DND-41 (cell line): Measurements from ENCODE around the gene AK1.
"Not testable (repeated sequence)": the region's sequence is repeated elsewhere in the genome, so short reads cannot be mapped to it uniquely, and the experiment has no call there.

Experiments
- ATAC-seq: fragments of 200-7000 bp; cut with Tn5 transposase; 3 replicates; pipeline ENCODE4 v1.9.1; 2021; ENCODE audit warnings: low read depth; ENCODE audit not compliant: insufficient read depth
- DNase-seq: peaks from one replicate; pipeline ENCODE4 v3.0.0-alpha.2; 2020
- H2AFZ ChIP-seq: 2 replicates; pipeline ENCODE4 v1.6.0; 2012; ENCODE audit warnings: low read depth, low read length
- H3K27ac ChIP-seq: 2 replicates; pipeline ENCODE4 v1.5.1; 2012; ENCODE audit warnings: low read length, inconsistent platforms
- H3K27me3 ChIP-seq: fragments of 200-600 bp; sonication (generic); 2 replicates; pipeline ENCODE4 v1.6.0; 2012; ENCODE audit warnings: low read length, mild to moderate bottlenecking, inconsistent platforms; ENCODE audit not compliant: insufficient read depth, poor library complexity
- H3K36me3 ChIP-seq: 2 replicates; pipeline ENCODE4 v1.5.1; 2012; ENCODE audit warnings: low read length, inconsistent platforms; ENCODE audit not compliant: insufficient read depth
- H3K4me1 ChIP-seq: 2 replicates; pipeline ENCODE4 v1.5.1; 2012; ENCODE audit warnings: mild to moderate bottlenecking, low read length; ENCODE audit not compliant: insufficient read depth
- H3K4me2 ChIP-seq: 2 replicates; pipeline ENCODE4 v1.6.0; 2012; ENCODE audit warnings: mild to moderate bottlenecking, moderate library complexity, low read length, inconsistent platforms; ENCODE audit not compliant: insufficient read depth
- H3K4me3 ChIP-seq, 2 experiments: fragments of 200-600 bp in 1 of 2; shearing (Covaris generic) in 1 of 2; 2 replicates each; pipeline ENCODE4 v1.5.1; 2012 to 2016; ENCODE audit warnings: inconsistent platforms in 2 of 2, low read length in 2 of 2, mild to moderate bottlenecking in 2 of 2, low read depth in 1 of 2, moderate library complexity in 1 of 2
- H3K79me2 ChIP-seq: 2 replicates; pipeline ENCODE4 v1.6.0; 2012; ENCODE audit warnings: low read length, inconsistent platforms; ENCODE audit not compliant: insufficient read depth
- H3K9ac ChIP-seq: 2 replicates; pipeline ENCODE4 v1.6.0; 2012; ENCODE audit warnings: low read depth, mild to moderate bottlenecking, inconsistent platforms, low read length, moderate library complexity
- H3K9me3 ChIP-seq: 2 replicates; pipeline ENCODE4 v1.5.1; 2012; ENCODE audit warnings: low read length, moderate library complexity, mild to moderate bottlenecking, inconsistent platforms; ENCODE audit not compliant: insufficient read depth, severe bottlenecking
- H4K20me1 ChIP-seq: 2 replicates; pipeline ENCODE4 v1.6.0; 2012; ENCODE audit warnings: low read length; ENCODE audit not compliant: insufficient read depth
- CTCF ChIP-seq: IDR thresholded peaks from 2 replicates; pipeline ENCODE4 v1.5.1; 2012; ENCODE audit warnings: borderline replicate concordance, low read length, moderate library complexity, mild to moderate bottlenecking; ENCODE audit not compliant: poor library complexity, severe bottlenecking; ENCODE audit errors: extremely low read depth
- EZH2 ChIP-seq: IDR thresholded peaks from 3 replicates; pipeline ENCODE4 v1.6.1; 2012; ENCODE audit warnings: borderline replicate concordance, low read depth, mild to moderate bottlenecking, moderate library complexity, low read length, inconsistent platforms; ENCODE audit not compliant: severe bottlenecking

AK1 gene

GRCh38 chr9:127838375-127839078 is 38.9 kb downstream of the AK1 start:
- ATAC-seq (no peak), DNase-seq (no peak)
- no peak for TF ChIP-seq CTCF
- no peak for TF ChIP-seq EZH2
- no peak overlapping the region for H3K4me2 ChIP-seq
- no peaks in the 10 kb centered on the region for H3K27me3 ChIP-seq
- H4K20me1 ChIP-seq: no peaks in the 10 kb centered on the region
- H3K9me3 ChIP-seq: no peaks in the 10 kb centered on the region
- no peak overlapping the region for H2AFZ ChIP-seq
- H3K36me3 ChIP-seq: no peaks in the 10 kb centered on the region
- H3K27ac ChIP-seq: no peak overlapping the region
- H3K9ac ChIP-seq: no peak overlapping the region
- no peaks in the 10 kb centered on the region for H3K4me1 ChIP-seq
- H3K4me3 ChIP-seq: no peak overlapping the region
- no peaks in the 10 kb centered on the region for H3K79me2 ChIP-seq

- no peaks in the 10 kb centered on the region for H3K9me3 ChIP-seq
- H3K36me3 ChIP-seq: no peaks in the 10 kb centered on the region
- no peaks in the 10 kb centered on the region for H3K4me1 ChIP-seq
- no peak for DNase-seq
- no peak overlapping the region for H3K4me2 ChIP-seq
- no peak overlapping the region for H3K4me3 ChIP-seq
- TF ChIP-seq EZH2: no peak
- TF ChIP-seq CTCF: no peak
- H2AFZ ChIP-seq: no peak overlapping the region
- H3K27me3 ChIP-seq: no peaks in the 10 kb centered on the region
- H3K27ac ChIP-seq: no peak overlapping the region
- no peak for ATAC-seq
- no peaks in the 10 kb centered on the region for H4K20me1 ChIP-seq
- no peaks in the 10 kb centered on the region for H3K79me2 ChIP-seq
- H3K9ac ChIP-seq: no peak overlapping the region
These were observed 40.1 kb downstream of the AK1 start for GRCh38 chr9:127837346-127837745.

- not testable (repeated sequence) for H3K4me2 ChIP-seq, DNase-seq, H3K36me3 ChIP-seq, H3K27ac ChIP-seq, ATAC-seq, H3K4me3 ChIP-seq, H3K9me3 ChIP-seq, H3K9ac ChIP-seq, H3K4me1 ChIP-seq, H4K20me1 ChIP-seq, H3K27me3 ChIP-seq, H2AFZ ChIP-seq, H3K79me2 ChIP-seq
These were observed 40.9 kb downstream of the AK1 start for GRCh38 chr9:127836561-127836960.

- Histone ChIP-seq H3K9ac (no peak overlapping the region), H3K27me3 (no peaks in the 10 kb centered on the region), H3K4me3 (no peak overlapping the region), H3K36me3 (no peaks in the 10 kb centered on the region), H3K79me2 (no peaks in the 10 kb centered on the region), H3K4me2 (no peak overlapping the region), H3K9me3 (no peaks in the 10 kb centered on the region), H3K4me1 (no peaks in the 10 kb centered on the region), H4K20me1 (no peaks in the 10 kb centered on the region), H2AFZ (no peak overlapping the region), H3K27ac (no peak overlapping the region)
- TF ChIP-seq CTCF (no peak), EZH2 (no peak)
- ATAC-seq (no peak), DNase-seq (no peak)
These were observed 41.4 kb downstream of the AK1 start for GRCh38 chr9:127835991-127836516.
